ENCODE data around the gene ARMH3. TPM values are rescaled to one million over a fixed set of nuclear protein-coding genes. Genes with fewer than 3 reads are reported as not detected.

The ARMH3 gene
- total and polyA plus RNA-seq, 2 experiments from 2014 or later = 8.7 to 11.1 TPM

- no peaks in the 10 kb centered on the region for H3K9me2 ChIP-seq (ENCODE audit: insufficient read depth)
- H3K4me3 ChIP-seq = no peak overlapping the region
- Mint-ChIP-seq H3K4me3 (no peak overlapping the region), H3K4me1 (peaks cover 26% of the 10 kb centered on the region), H3K9me3 (no peaks in the 10 kb centered on the region), H3K27ac (no peak overlapping the region), H3K36me3 (ENCODE audit: low read depth) (no peaks in the 10 kb centered on the region), H3K27me3 (ENCODE audit: insufficient read depth, low read depth, poor library complexity) (peaks cover 1% of the 10 kb centered on the region)
- DNase-seq (ENCODE audit: low spot score) (no peak), ATAC-seq (no peak)
- H3K36me3 ChIP-seq (ENCODE audit: insufficient read depth) = no peaks in the 10 kb centered on the region
- no peaks in the 10 kb centered on the region for H3F3A ChIP-seq (replicated peaks; ENCODE audit: low read depth)
- H3K79me2 ChIP-seq (replicated peaks; ENCODE audit: insufficient read depth) = no peaks in the 10 kb centered on the region
- peaks cover 23% of the 10 kb centered on the region for H3K4me1 ChIP-seq (ENCODE audit: insufficient read depth)
- H3K27ac ChIP-seq (ENCODE audit: low read depth) = no peak overlapping the region
- TF ChIP-seq ETS1 (IDR thresholded peaks at IDR 0.05) = no peak
- TF ChIP-seq REST (IDR thresholded peaks at IDR 0.05; ENCODE audit: unreplicated experiment) = no peak
- no peak for TF ChIP-seq ZNF114 (CRISPR knock-in tag; IDR thresholded peaks at IDR 0.05)
- TF ChIP-seq EZH2 (IDR thresholded peaks at IDR 0.05; ENCODE audit: low read depth, unreplicated experiment) = no peak
- TF ChIP-seq POLR2AphosphoS5 (IDR thresholded peaks at IDR 0.05; ENCODE audit: low read depth) = no peak
- TF ChIP-seq NANOG (IDR thresholded peaks at IDR 0.05; ENCODE audit: borderline replicate concordance) = no peak
- no peak for TF ChIP-seq CTCF (conservative IDR thresholded peaks at IDR 0.05; ENCODE audit: low read depth in 2 of 2)
- no peak for TF ChIP-seq ZNF462 (CRISPR knock-in tag; IDR thresholded peaks at IDR 0.05)
- TF ChIP-seq ZNF331 (CRISPR knock-in tag; IDR thresholded peaks at IDR 0.05; ENCODE audit: low read depth) = no peak
- TF ChIP-seq JUNB (IDR thresholded peaks at IDR 0.05; ENCODE audit: unreplicated experiment) = no peak
- no peak for TF ChIP-seq EZH2phosphoT487 (IDR thresholded peaks at IDR 0.05; ENCODE audit: unreplicated experiment)
- TF ChIP-seq CREB1 (CRISPR knock-in tag; IDR thresholded peaks at IDR 0.05; ENCODE audit: low read depth) = no peak
- no peak for TF ChIP-seq STAT1 (IDR thresholded peaks at IDR 0.05; ENCODE audit: unreplicated experiment)
- no peak overlapping the region for H3K4me2 ChIP-seq
- no peak overlapping the region for H2AFZ ChIP-seq
- H3K27me3 ChIP-seq (ENCODE audit: insufficient read depth) = no peaks in the 10 kb centered on the region
- H4K20me1 ChIP-seq (replicated peaks; ENCODE audit: insufficient read depth) = no peaks in the 10 kb centered on the region
Measured at GRCh38 chr10:101906586-101907183, 149.3 kb downstream of the ARMH3 start.
